BE2C (cell line): ENCODE results near the gene CBR1.

Experiments
- DNase-seq: peaks from one replicate; pipeline ENCODE4 v3.0.0-alpha.2; 2020
- H3K27me3 ChIP-seq: fragments of 250-450 bp; sonication (Bioruptor Pico); 2 replicates; pipeline ENCODE4 v1.5.1; 2020; ENCODE audit warnings: mild to moderate bottlenecking
- H3K36me3 ChIP-seq: fragments of 250-450 bp; sonication (Bioruptor Pico); 2 replicates; pipeline ENCODE4 v1.5.1; 2020; ENCODE audit warnings: mild to moderate bottlenecking
- H3K4me1 ChIP-seq: fragments of 250-450 bp; sonication (Bioruptor Pico); 2 replicates; pipeline ENCODE4 v1.5.1; 2020
- H3K4me3 ChIP-seq: 2 replicates; pipeline ENCODE4 v1.5.1; 2011; ENCODE audit warnings: low read depth, low read length
- H3K9me3 ChIP-seq: fragments of 250-450 bp; sonication (Bioruptor Pico); 2 replicates; pipeline ENCODE4 v1.5.1; 2020
- CTCF ChIP-seq: IDR thresholded peaks from 2 replicates; pipeline ENCODE4 v1.5.1; 2012; ENCODE audit warnings: mild to moderate bottlenecking, low read depth, low read length

CBR1 gene

GRCh38 chr21:36111238-36111637 lies 41.4 kb downstream of the CBR1 start:
- H3K4me3 ChIP-seq = no peak overlapping the region
- no peaks in the 10 kb centered on the region; the same call in none of the 2 replicates for H3K27me3 ChIP-seq
- H3K36me3 ChIP-seq = no peaks in the 10 kb centered on the region
- no peak for TF ChIP-seq CTCF
- H3K9me3 ChIP-seq = no peaks in the 10 kb centered on the region
- DNase-seq = no peak
- H3K4me1 ChIP-seq = no peaks in the 10 kb centered on the region; the same call in 1 of the 2 replicates

- Histone ChIP-seq H3K27me3 (no peaks in the 10 kb centered on the region; the same call in 1 of the 2 replicates), H3K4me1 (no peaks in the 10 kb centered on the region; the same call in 1 of the 2 replicates), H3K4me3 (no peak overlapping the region), H3K9me3 (no peaks in the 10 kb centered on the region), H3K36me3 (no peaks in the 10 kb centered on the region)
- no peak for TF ChIP-seq CTCF
- DNase-seq = no peak
Measured at GRCh38 chr21:36113647-36114428, 44.0 kb downstream of the CBR1 start.

DNA sequence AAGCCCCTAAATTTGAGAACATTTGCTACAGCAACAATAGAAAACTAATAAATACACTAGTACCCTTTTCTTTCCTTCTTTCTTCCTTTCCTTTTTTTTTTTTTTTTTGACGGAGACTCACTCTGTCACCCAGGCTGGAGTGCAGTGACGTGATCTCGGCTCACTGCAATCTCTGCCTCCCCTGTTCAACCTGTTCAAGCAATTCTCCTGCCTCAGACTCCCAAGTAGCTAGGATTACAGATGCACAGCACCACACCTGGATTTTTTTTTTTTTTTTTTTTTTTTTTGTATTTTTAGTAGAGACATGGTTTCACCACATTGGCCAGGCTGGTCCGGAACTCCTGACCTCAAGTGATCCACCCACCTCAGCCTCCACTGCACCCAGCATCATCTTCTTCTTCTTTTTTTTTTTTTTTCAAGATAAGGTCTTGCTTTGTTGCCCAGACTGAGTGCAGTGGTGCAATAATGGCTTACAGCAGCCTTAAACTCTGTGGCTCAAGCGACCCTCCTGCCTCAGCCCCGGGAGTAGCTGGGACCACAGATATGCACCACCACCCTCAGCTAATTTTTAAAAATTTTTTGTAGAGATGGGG lies 45.4 kb downstream of the CBR1 start:
- no peak for TF ChIP-seq CTCF
- H3K27me3 ChIP-seq = no peaks in the 10 kb centered on the region
- H3K4me3 ChIP-seq = no peak overlapping the region
- no peaks in the 10 kb centered on the region for H3K36me3 ChIP-seq
- H3K4me1 ChIP-seq = no peaks in the 10 kb centered on the region; the same call in 1 of the 2 replicates
- DNase-seq = no peak
- H3K9me3 ChIP-seq = no peaks in the 10 kb centered on the region

DNA sequence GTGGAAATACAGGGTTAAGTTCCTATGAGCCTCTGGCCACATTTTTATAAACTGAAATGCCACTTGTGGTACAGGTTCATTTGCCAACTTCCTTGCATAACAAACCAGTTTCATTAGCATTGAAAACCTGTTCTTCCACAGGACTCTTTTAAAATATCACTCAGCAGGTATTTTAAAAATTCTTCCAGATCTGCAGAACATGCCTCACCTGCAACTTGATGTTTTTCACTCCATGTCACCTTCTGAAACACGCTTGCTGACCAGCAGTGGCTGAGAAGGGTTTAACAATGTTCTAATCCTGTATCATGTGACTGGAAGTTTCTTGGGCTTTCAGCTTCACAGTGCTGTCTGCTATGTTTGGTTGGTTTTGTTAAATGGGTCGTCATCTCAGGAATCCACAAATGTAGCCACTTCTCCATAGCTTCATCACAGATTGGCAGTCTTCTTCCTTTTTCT lies 47.5 kb downstream of the CBR1 start:
- Histone ChIP-seq H3K27me3 (no peaks in the 10 kb centered on the region), H3K4me3 (no peak overlapping the region), H3K9me3 (no peaks in the 10 kb centered on the region), H3K36me3 (no peaks in the 10 kb centered on the region), H3K4me1 (no peaks in the 10 kb centered on the region; the same call in 1 of the 2 replicates)
- DNase-seq = no peak
- no peak for TF ChIP-seq CTCF

DNA sequence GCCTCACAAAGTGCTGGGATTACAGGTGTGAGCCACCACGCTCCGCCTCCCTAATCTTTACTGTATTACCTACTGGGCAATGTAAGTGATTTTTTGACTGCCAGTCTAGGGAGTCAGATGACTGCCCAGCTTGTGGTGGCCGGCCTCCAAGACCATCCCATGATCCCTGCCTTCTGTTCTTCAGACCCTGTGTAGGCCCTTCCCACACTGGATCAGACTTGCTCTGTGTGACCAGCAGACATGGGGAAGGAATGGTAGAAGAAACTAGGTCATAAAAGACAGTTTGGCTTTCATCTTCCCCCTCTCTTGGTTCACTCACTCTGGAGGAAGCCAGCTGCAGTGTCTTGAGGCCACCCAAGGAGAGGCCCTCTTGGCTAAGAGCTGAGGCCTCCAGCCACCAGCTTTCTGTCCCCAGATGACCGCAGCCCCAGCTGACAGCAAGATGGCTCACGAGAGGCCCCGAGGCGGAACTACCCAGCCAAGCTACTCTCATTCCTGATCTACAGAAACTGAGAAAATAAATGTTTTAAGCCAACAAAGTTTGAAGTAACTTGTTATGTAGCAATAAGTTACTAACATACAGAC lies 50.6 kb downstream of the CBR1 start:
- Histone ChIP-seq H3K4me3 (no peak overlapping the region), H3K36me3 (no peaks in the 10 kb centered on the region), H3K9me3 (no peaks in the 10 kb centered on the region), H3K4me1 (no peaks in the 10 kb centered on the region), H3K27me3 (no peaks in the 10 kb centered on the region)
- TF ChIP-seq CTCF = no peak
- DNase-seq = no peak
